Body of pancreas (tissue), 4 donors: ENCODE measurements around the gene BRD4.

Source experiments
- CTCF ChIP-seq, 7 experiments: fragments of 450-650 bp in 4 of 7; fragments of 200-600 bp in 3 of 7; sonication (generic) in 3 of 7; IDR thresholded peaks; one replicate each; pipeline ENCODE4 v1.5.1; 2016 to 2019; ENCODE audit warnings: antibody characterized with exemption in 7 of 7
- POLR2A ChIP-seq, 3 donors: fragments of 450-650 bp; IDR thresholded peaks; one replicate each; pipeline ENCODE4 v1.6.1; 2016; ENCODE audit warnings: antibody characterized with exemption in 3 of 3, mild to moderate bottlenecking in 2 of 3

DNA sequence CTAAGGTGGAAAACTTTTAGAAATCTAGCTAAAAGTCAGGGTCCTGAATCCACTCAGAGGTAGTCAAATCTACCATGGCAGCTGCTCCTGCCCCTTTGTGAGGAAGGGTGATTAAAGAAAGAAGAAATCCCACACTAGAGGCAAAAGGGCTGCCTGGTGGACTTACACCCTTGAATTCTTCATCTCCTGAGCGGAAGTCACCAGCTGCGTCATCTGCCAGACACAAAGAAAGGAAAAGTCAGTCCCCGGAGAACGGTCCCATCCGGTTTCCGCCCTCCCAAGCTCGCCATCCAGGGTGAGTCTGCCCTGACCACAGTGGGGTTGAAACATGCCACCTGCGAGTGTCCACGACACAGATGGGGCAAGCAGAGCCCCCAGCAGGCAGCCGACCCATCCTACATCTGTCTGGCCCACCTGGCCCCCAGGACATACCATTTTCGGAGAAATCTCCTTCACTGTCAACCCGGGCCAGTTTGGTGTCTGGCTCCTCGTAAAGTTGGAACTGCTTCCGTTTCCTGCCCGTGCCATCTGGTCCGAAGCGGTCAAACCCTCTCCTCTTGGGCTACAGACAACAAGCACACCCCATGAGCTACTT lies 39.5 kb upstream of the BRD4 start:
- no peak for TF ChIP-seq POLR2A (IDR thresholded peaks at IDR 0.05)
- TF ChIP-seq CTCF (IDR thresholded peaks at IDR 0.05), result no peak
